ENCODE data around the gene SPEM1. TPM values are rescaled to one million over a fixed set of nuclear protein-coding genes. Genes with fewer than 3 reads are reported as not detected.
"Not testable (repeated sequence)": the region's sequence is repeated elsewhere in the genome, so short reads cannot be mapped to it uniquely, and the experiment has no call there.

SPEM1 gene
- total RNA-seq, 1 donor from 2014 or later = not detected

GRCh38 chr17:7468804-7469389, 48.8 kb downstream of the SPEM1 start:
- DNase-seq (ENCODE audit: low read depth) = no peak

GRCh38 chr17:7469843-7470242, 49.7 kb downstream of the SPEM1 start:
- not testable (repeated sequence) for DNase-seq (ENCODE audit: low read depth)

GRCh38 chr17:7470457-7470973, 50.4 kb downstream of the SPEM1 start:
- DNase-seq (ENCODE audit: low read depth) = not testable (repeated sequence)

Other genes with a start within 250 kb of the SPEM1 start
- 0.60 and 0.87 TPM in 2 replicates for gene ASGR1, start 241.0 kb upstream of the SPEM1 start, total RNA-seq
- gene DLG4, start 200.5 kb upstream of the SPEM1 start, total RNA-seq = 2.1 and 22.2 TPM in 2 replicates
- gene ACADVL, start 200.4 kb upstream of the SPEM1 start, total RNA-seq = 307 and 382 TPM in 2 replicates
- gene DVL2, start 185.8 kb upstream of the SPEM1 start, total RNA-seq = 26.4 and 47.5 TPM in 2 replicates
- 41.2 and 50.7 TPM in 2 replicates for gene PHF23, start 180.9 kb upstream of the SPEM1 start, total RNA-seq
- gene GABARAP, start 177.9 kb upstream of the SPEM1 start, total RNA-seq = 137 and 148 TPM in 2 replicates
- gene CTDNEP1, start 168.6 kb upstream of the SPEM1 start, total RNA-seq = 19.4 and 53.9 TPM in 2 replicates
- 22.1 and 24.8 TPM in 2 replicates for gene ELP5, start 168.1 kb upstream of the SPEM1 start, total RNA-seq
- gene CLDN7, start 157.8 kb upstream of the SPEM1 start, total RNA-seq = 25.1 and 306 TPM in 2 replicates
- 0.30 and 0.35 TPM in 2 replicates for gene SLC2A4, start 138.6 kb upstream of the SPEM1 start, total RNA-seq
- gene YBX2, start 125.7 kb upstream of the SPEM1 start, total RNA-seq = 0.45 TPM in 1 of 2 replicates, not detected in the other
- gene EIF5A, start 112.7 kb upstream of the SPEM1 start, total RNA-seq = 352 and 682 TPM in 2 replicates
- 39.1 and 49.4 TPM in 2 replicates for gene GPS2, start 105.0 kb upstream of the SPEM1 start, total RNA-seq
- gene NEURL4, start 91.0 kb upstream of the SPEM1 start, total RNA-seq = 21.4 and 27.8 TPM in 2 replicates
- 0.20 and 65.5 TPM in 2 replicates for gene ACAP1, start 83.8 kb upstream of the SPEM1 start, total RNA-seq
- 10.4 and 13.7 TPM in 2 replicates for gene KCTD11, start 68.2 kb upstream of the SPEM1 start, total RNA-seq
- gene TMEM95, start 65.2 kb upstream of the SPEM1 start, total RNA-seq = not detected in 2 replicates
- 3.6 and 8.0 TPM in 2 replicates for gene TNK1, start 39.2 kb upstream of the SPEM1 start, total RNA-seq
- 20.0 and 71.0 TPM in 2 replicates for gene PLSCR3, start 25.8 kb upstream of the SPEM1 start, total RNA-seq
- 35.9 and 143 TPM in 2 replicates for gene TMEM256, start 16.2 kb upstream of the SPEM1 start, total RNA-seq
- gene NLGN2, start 12.5 kb upstream of the SPEM1 start, total RNA-seq = 2.6 and 17.1 TPM in 2 replicates
- gene SPEM2, start 5.3 kb downstream of the SPEM1 start, total RNA-seq = not detected in 2 replicates
- gene SPEM3, start 8.5 kb downstream of the SPEM1 start, total RNA-seq = not detected in 2 replicates
- 16.9 and 33.0 TPM in 2 replicates for gene TMEM102, start 15.1 kb downstream of the SPEM1 start, total RNA-seq
- 3.3 and 10.7 TPM in 2 replicates for gene FGF11, start 19.2 kb downstream of the SPEM1 start, total RNA-seq
- gene CHRNB1, start 24.7 kb downstream of the SPEM1 start, total RNA-seq = 15.3 and 26.0 TPM in 2 replicates
- 14.8 and 39.2 TPM in 2 replicates for gene ZBTB4, start 59.3 kb downstream of the SPEM1 start, total RNA-seq
- not detected in 2 replicates for gene SLC35G6, start 61.1 kb downstream of the SPEM1 start, total RNA-seq
- gene POLR2A, start 64.0 kb downstream of the SPEM1 start, total RNA-seq = 57.3 and 169 TPM in 2 replicates
- gene TNFSF12, start 128.7 kb downstream of the SPEM1 start, total RNA-seq = 4.2 and 15.5 TPM in 2 replicates
- 22.1 and 31.9 TPM in 2 replicates for gene TNFSF13, start 138.4 kb downstream of the SPEM1 start, total RNA-seq
- 61.4 and 101 TPM in 2 replicates for gene SENP3, start 141.6 kb downstream of the SPEM1 start, total RNA-seq
- gene CD68, start 159.3 kb downstream of the SPEM1 start, total RNA-seq = 4.2 and 7.6 TPM in 2 replicates
- gene MPDU1, start 163.5 kb downstream of the SPEM1 start, total RNA-seq = 85.9 and 150 TPM in 2 replicates
- gene SOX15, start 169.8 kb downstream of the SPEM1 start, total RNA-seq = 0.60 and 2.4 TPM in 2 replicates
- 35.0 and 64.4 TPM in 2 replicates for gene FXR2, start 194.6 kb downstream of the SPEM1 start, total RNA-seq
- gene SAT2, start 207.5 kb downstream of the SPEM1 start, total RNA-seq = 16.8 and 29.6 TPM in 2 replicates
- 0.25 TPM in 1 of 2 replicates, not detected in the other for gene SHBG, start 209.8 kb downstream of the SPEM1 start, total RNA-seq
- gene ATP1B2, start 230.6 kb downstream of the SPEM1 start, total RNA-seq = 0.30 TPM in 1 of 2 replicates, not detected in the other

Measured in renal cortical epithelial cell (primary cell).